HepG2 (cell line): ENCODE measurements around the gene FNDC4. TPM values are rescaled to one million over a fixed set of nuclear protein-coding genes. Genes with fewer than 3 reads are reported as not detected.

Source experiments
- ETV5 ChIP-seq: IDR thresholded peaks from 2 replicates; pipeline ENCODE4 v1.6.1; 2018; ENCODE audit warnings: missing biosample characterization, missing genetic modification reagents, inconsistent platforms, borderline replicate concordance
- GRHL1 ChIP-seq: sonication (generic); formaldehyde crosslinking; conservative IDR thresholded peaks from 2 replicates; pipeline ENCODE4 v1.8.0; 2022; ENCODE audit warnings: missing genetic modification reagents
- IRF2 ChIP-seq: IDR thresholded peaks from 2 replicates; pipeline ENCODE4 v1.6.1; 2018; ENCODE audit warnings: missing genetic modification reagents, missing compliant biosample characterization
- MEF2D ChIP-seq: sonication (generic); formaldehyde crosslinking; IDR thresholded peaks from 2 replicates; pipeline ENCODE4 v1.5.1; 2020; ENCODE audit warnings: mild to moderate bottlenecking, missing genetic modification reagents
- MIER2 ChIP-seq: IDR thresholded peaks from 2 replicates; pipeline ENCODE4 v1.6.1; 2016; ENCODE audit warnings: missing biosample characterization, missing genetic modification reagents
- PHF21A ChIP-seq: sonication (generic); formaldehyde crosslinking; IDR thresholded peaks from 2 replicates; pipeline ENCODE4 v1.5.0; 2020; ENCODE audit warnings: mild to moderate bottlenecking, missing genetic modification reagents
- RAD51 ChIP-seq: fragments of 450-650 bp; IDR thresholded peaks from 2 replicates; pipeline ENCODE4 v1.6.1; 2016; ENCODE audit warnings: borderline replicate concordance
- SRY ChIP-seq: sonication (generic); formaldehyde crosslinking; IDR thresholded peaks from 2 replicates; pipeline ENCODE4 v1.8.0; 2022; ENCODE audit warnings: mild to moderate bottlenecking, missing genetic modification reagents
- TCF12 ChIP-seq, 2 experiments: fragments of 450-650 bp in 1 of 2; sonication (generic) in 1 of 2; formaldehyde crosslinking in 1 of 2; IDR thresholded peaks; 2 replicates each; pipeline versions ENCODE4 v1.6.1 to v1.8.0; 2017 to 2022; ENCODE audit warnings: antibody characterized with exemption in 1 of 2, mild to moderate bottlenecking in 1 of 2, missing genetic modification reagents in 1 of 2, moderate library complexity in 1 of 2
- TEAD3 ChIP-seq: optimal IDR thresholded peaks from 2 replicates; pipeline ENCODE3; 2016; ENCODE audit warnings: borderline replicate concordance
- THAP11 ChIP-seq: IDR thresholded peaks from 2 replicates; pipeline ENCODE4 v1.6.1; 2016; ENCODE audit warnings: missing biosample characterization, missing genetic modification reagents
- YY1 ChIP-seq: IDR thresholded peaks from 2 replicates; pipeline ENCODE4 v1.6.1; 2011; ENCODE audit warnings: low read length, low read depth, moderate library complexity, mild to moderate bottlenecking; ENCODE audit not compliant: insufficient read depth, insufficient replicate concordance
- ZBTB1 ChIP-seq: sonication (generic); formaldehyde crosslinking; IDR thresholded peaks from 2 replicates; pipeline ENCODE4 v1.4.0; 2020; ENCODE audit warnings: missing genetic modification reagents, borderline replicate concordance
- ZBTB39 ChIP-seq: sonication (generic); formaldehyde crosslinking; IDR thresholded peaks from 2 replicates; pipeline ENCODE4 v1.5.0; 2020; ENCODE audit warnings: missing genetic modification reagents
- ZBTB7B ChIP-seq: sonication (generic); formaldehyde crosslinking; IDR thresholded peaks from 2 replicates; pipeline ENCODE4 v1.4.0; 2020; ENCODE audit warnings: missing genetic modification reagents
- ZNF317 ChIP-seq: sonication (generic); formaldehyde crosslinking; IDR thresholded peaks from 2 replicates; pipeline ENCODE4 v1.5.0; 2020; ENCODE audit warnings: mild to moderate bottlenecking, missing genetic modification reagents
- ZNF326 ChIP-seq: sonication (generic); formaldehyde crosslinking; IDR thresholded peaks from 2 replicates; pipeline ENCODE4 v1.4.0; 2020; ENCODE audit warnings: missing genetic modification reagents, borderline replicate concordance
- ZNF512B ChIP-seq: sonication (generic); formaldehyde crosslinking; IDR thresholded peaks from 2 replicates; pipeline ENCODE4 v1.5.1; 2020; ENCODE audit warnings: missing genetic modification reagents, mild to moderate bottlenecking, borderline replicate concordance
- ZNF530 ChIP-seq: sonication (generic); formaldehyde crosslinking; IDR thresholded peaks from 2 replicates; pipeline ENCODE4 v1.5.0; 2020; ENCODE audit warnings: low read depth, mild to moderate bottlenecking, missing genetic modification reagents
- ZNF543 ChIP-seq: sonication (generic); formaldehyde crosslinking; IDR thresholded peaks from 2 replicates; pipeline ENCODE4 v1.4.0; 2020; ENCODE audit warnings: mild to moderate bottlenecking, missing genetic modification reagents
- ZNF7 ChIP-seq: IDR thresholded peaks from 2 replicates; pipeline ENCODE4 v1.6.1; 2016; ENCODE audit warnings: missing biosample characterization, missing genetic modification reagents
- polyA plus RNA-seq, 8 experiments: library from polyadenylated mRNA; depleted of rRNA in 3 of 8; stranded (reverse) in 7 of 8; unstranded in 1 of 8; fragments of >200 nt; fragmentation: Illumina TruSeq in 4 of 8; extraction: Trizol in 4 of 8; gene quantifications; 2 replicates each; pipeline versions ENCODE4 v1.2.1 to v1.2.3, GENCODE V29; 2011 to 2016; ENCODE audit warnings: low read depth in 4 of 8, missing spikeins in 1 of 8, mixed read lengths in 1 of 8; ENCODE audit not compliant: insufficient read depth in 1 of 8
- total RNA-seq, 5 experiments: library from RNA; depleted of rRNA; stranded (reverse); fragments of >200 nt; fragmentation: Illumina TruSeq; extraction: Trizol; gene quantifications; 2 replicates each; pipeline ENCODE4 v1.2.3, GENCODE V29; 2016; ENCODE audit warnings: low read depth in 1 of 5
- TF ChIP-seq, protein P1 (sequence below): sonication (generic); formaldehyde crosslinking; IDR thresholded peaks from 2 replicates; pipeline ENCODE4 v1.4.0; 2020; ENCODE audit warnings: mild to moderate bottlenecking, missing genetic modification reagents
- TF ChIP-seq, protein P2 (sequence below): sonication (generic); formaldehyde crosslinking; IDR thresholded peaks from 2 replicates; pipeline ENCODE4 v1.5.1; 2020; ENCODE audit warnings: mild to moderate bottlenecking, missing genetic modification reagents, borderline replicate concordance

The FNDC4 gene
- total and polyA plus RNA-seq, 2 of the 13 experiments (the other 11 are each of a cell fraction or from before 2014, with no cell fraction given): 9.0 to 17.4 TPM

DNA sequence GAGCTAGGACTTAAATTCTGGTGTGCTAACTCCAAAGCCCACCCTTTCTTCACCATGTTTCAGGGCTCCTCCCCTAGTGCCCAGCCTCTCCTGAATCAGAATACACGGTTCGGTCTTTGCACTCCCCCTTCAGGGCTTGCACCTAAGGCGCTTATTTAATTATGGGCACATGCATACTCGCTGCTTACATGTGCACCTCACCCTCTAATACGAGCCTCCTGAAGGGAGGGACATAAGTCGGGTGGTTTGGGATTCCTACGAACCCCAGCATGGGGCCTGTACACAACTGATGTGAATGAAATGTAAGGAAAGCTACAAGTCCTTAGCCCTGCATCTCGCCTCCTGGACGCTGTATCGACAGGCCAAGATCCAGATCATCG lies 5.9 kb downstream of the FNDC4 start (continued):
- no peak for TF ChIP-seq ZBTB7B (CRISPR knock-in tag)
- no peak for TF ChIP-seq IRF2 (CRISPR knock-in tag)
- TF ChIP-seq ZNF317 (CRISPR knock-in tag): peak; percentile 6; the same call in 1 of the 2 replicates
- TF ChIP-seq GRHL1 (CRISPR knock-in tag): no peak
- TF ChIP-seq, protein P1, sequence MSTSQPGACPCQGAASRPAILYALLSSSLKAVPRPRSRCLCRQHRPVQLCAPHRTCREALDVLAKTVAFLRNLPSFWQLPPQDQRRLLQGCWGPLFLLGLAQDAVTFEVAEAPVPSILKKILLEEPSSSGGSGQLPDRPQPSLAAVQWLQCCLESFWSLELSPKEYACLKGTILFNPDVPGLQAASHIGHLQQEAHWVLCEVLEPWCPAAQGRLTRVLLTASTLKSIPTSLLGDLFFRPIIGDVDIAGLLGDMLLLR: peak; percentile 42; the same call in 1 of the 2 replicates
- TF ChIP-seq ETV5 (CRISPR knock-in tag): no peak
- TF ChIP-seq SRY: no peak
- no peak for TF ChIP-seq ZNF326
- no peak for TF ChIP-seq ZNF512B (CRISPR knock-in tag)
- no peak for TF ChIP-seq TCF12 (IDR thresholded peaks at IDR 0.05)
- TF ChIP-seq TCF12 (CRISPR knock-in tag; IDR thresholded peaks at IDR 0.05): no peak
- TF ChIP-seq ZNF530 (CRISPR knock-in tag): no peak
- no peak for TF ChIP-seq YY1
- no peak for TF ChIP-seq ZNF7 (CRISPR knock-in tag)
- no peak for TF ChIP-seq PHF21A (CRISPR knock-in tag)
- TF ChIP-seq ZBTB39: 0 out of 2 replicates have a peak, but pooled peaks have one; percentile 32
- no peak for TF ChIP-seq MEF2D (CRISPR knock-in tag)
- no peak for TF ChIP-seq ZNF543 (CRISPR knock-in tag)
- TF ChIP-seq THAP11: no peak
- no peak for TF ChIP-seq TEAD3 (CRISPR knock-in tag)
- no peak for TF ChIP-seq RAD51
- no peak; the same call in 1 of the 2 replicates for TF ChIP-seq MIER2 (CRISPR knock-in tag)
- TF ChIP-seq, protein P2, sequence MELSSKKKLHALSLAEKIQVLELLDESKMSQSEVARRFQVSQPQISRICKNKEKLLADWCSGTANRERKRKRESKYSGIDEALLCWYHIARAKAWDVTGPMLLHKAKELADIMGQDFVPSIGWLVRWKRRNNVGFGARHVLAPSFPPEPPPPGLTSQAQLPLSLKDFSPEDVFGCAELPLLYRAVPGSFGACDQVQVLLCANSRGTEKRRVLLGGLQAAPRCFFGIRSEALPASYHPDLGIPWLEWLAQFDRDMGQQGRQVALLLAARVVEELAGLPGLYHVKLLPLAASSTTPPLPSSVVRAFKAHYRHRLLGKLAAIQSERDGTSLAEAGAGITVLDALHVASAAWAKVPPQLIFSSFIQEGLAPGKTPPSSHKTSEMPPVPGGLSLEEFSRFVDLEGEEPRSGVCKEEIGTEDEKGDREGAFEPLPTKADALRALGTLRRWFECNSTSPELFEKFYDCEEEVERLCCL (CRISPR knock-in tag): no peak; the same call in none of the 2 replicates
- TF ChIP-seq ZBTB1: no peak
